A549 (cell line): ENCODE measurements around the gene GPR62. TPM values are rescaled to one million over a fixed set of nuclear protein-coding genes. Genes with fewer than 3 reads are reported as not detected.

Source experiments
- ATAC-seq, 2 experiments: fragments of 200-7000 bp in 1 of 2; fragments of >200 bp in 1 of 2; cut with Nextera tagmentation in 1 of 2; cut with Tn5 transposase in 1 of 2; 3 replicates each; pipeline versions ENCODE4 v1.8.0 to v1.9.1; 2018 to 2020; ENCODE audit warnings: mild to moderate bottlenecking in 1 of 2, moderate library complexity in 1 of 2
- CTCF ChIA-PET: fragments of 300-600 bp; sonication (Branson Sonifier 250); formaldehyde crosslinking; extraction: SDS; loops from one replicate; lab custom pipeline; 2021; ENCODE audit warnings: antibody characterized with exemption, inconsistent platforms; lab: Yijun Ruan, JAX
- POLR2A ChIA-PET: fragments of 350-600 bp; formaldehyde crosslinking; extraction: SDS; loops from one replicate; lab custom pipeline; 2021; ENCODE audit warnings: antibody characterized with exemption, inconsistent platforms; lab: Yijun Ruan, JAX
- DNase-seq, 2 experiments: peaks; one replicate each; pipeline versions ENCODE4 v3.0.0 to v3.0.0-alpha.2; 2011 to 2016; ENCODE audit warnings: low read depth in 1 of 2, low spot score in 1 of 2
- FAIRE-seq: peaks from 2 replicates; lab custom pipeline; 2011; peaks lifted over from hg19 to GRCh38; lab: Jason Lieb, UNC
- H3K27ac ChIP-seq, 2 experiments: fragments of >200 bp; sonication (Bioruptor Twin); formaldehyde crosslinking; 3 replicates each; pipeline ENCODE4 v1.5.1; 2016 to 2017
- H3K4me1 ChIP-seq: fragments of >200 bp; sonication (Bioruptor Twin); formaldehyde crosslinking; 3 replicates; pipeline ENCODE4 v1.6.1; 2016
- H3K4me2 ChIP-seq: fragments of >200 bp; sonication (Bioruptor Twin); formaldehyde crosslinking; 3 replicates; pipeline ENCODE4 v1.6.1; 2016
- H3K4me3 ChIP-seq: fragments of >200 bp; sonication (Bioruptor Twin); formaldehyde crosslinking; 3 replicates; pipeline ENCODE4 v1.5.1; 2016
- H3K9me3 ChIP-seq: fragments of >200 bp; sonication (Bioruptor Twin); formaldehyde crosslinking; 3 replicates; pipeline ENCODE4 v1.6.1; 2016
- CHD2 ChIP-seq: fragments of 150-350 bp; IDR thresholded peaks from 2 replicates; pipeline ENCODE4 v1.6.1; 2014; ENCODE audit warnings: low read length; ENCODE audit not compliant: partially characterized antibody
- EHMT2 ChIP-seq: fragments of 200-600 bp; sonication (generic); IDR thresholded peaks from 2 replicates; pipeline ENCODE4 v1.6.1; 2016; ENCODE audit warnings: antibody characterized with exemption, low read depth, mild to moderate bottlenecking, moderate library complexity
- FOSB ChIP-seq: fragments of 250-450 bp; sonication (Bioruptor Pico); IDR thresholded peaks from 2 replicates; pipeline ENCODE4 v1.5.0; 2020; ENCODE audit warnings: mild to moderate bottlenecking, moderate library complexity
- JUN ChIP-seq, 2 experiments: fragments of >200 bp; sonication (Bioruptor Twin); formaldehyde crosslinking; IDR thresholded peaks; 2 replicates in 1 of 2; 3 replicates in 1 of 2; pipeline ENCODE4 v1.6.1; 2016 to 2017
- JUNB ChIP-seq: fragments of >200 bp; sonication (Bioruptor Twin); formaldehyde crosslinking; IDR thresholded peaks from 2 replicates; pipeline ENCODE4 v1.6.1; 2016
- MAFK ChIP-seq: fragments of 450-650 bp; IDR thresholded peaks from 2 replicates; pipeline ENCODE4 v1.6.1; 2014; ENCODE audit not compliant: partially characterized antibody
- POLR2A ChIP-seq: IDR thresholded peaks from 2 replicates; pipeline ENCODE4 v1.6.1; 2012; ENCODE audit warnings: mild to moderate bottlenecking, low read length
- RAD21 ChIP-seq, 2 experiments: fragments of >200 bp in 1 of 2; sonication (Bioruptor Twin) in 1 of 2; formaldehyde crosslinking in 1 of 2; IDR thresholded peaks in 1 of 2; conservative IDR thresholded peaks in 1 of 2; 2 replicates in 1 of 2; 3 replicates in 1 of 2; pipeline ENCODE4 v1.6.1; 2012 to 2018; ENCODE audit warnings: inconsistent platforms in 1 of 2
- RFX5 ChIP-seq: fragments of 450-650 bp; IDR thresholded peaks from 2 replicates; pipeline ENCODE4 v1.7.1; 2014; ENCODE audit warnings: antibody characterized with exemption, mild to moderate bottlenecking, moderate library complexity
- SMC3 ChIP-seq: fragments of >200 bp; sonication (Bioruptor Twin); formaldehyde crosslinking; IDR thresholded peaks from 3 replicates; pipeline ENCODE4 v1.6.1; 2018; ENCODE audit warnings: inconsistent platforms
- TFCP2L1 ChIP-seq: fragments of 250-450 bp; sonication (Bioruptor Pico); IDR thresholded peaks from 2 replicates; pipeline ENCODE4 v1.5.0; 2021; ENCODE audit warnings: mild to moderate bottlenecking
- ZSCAN20 ChIP-seq: fragments of 250-450 bp; sonication (Bioruptor Pico); IDR thresholded peaks from 2 replicates; pipeline ENCODE4 v1.8.0; 2022; ENCODE audit warnings: mild to moderate bottlenecking, moderate library complexity
- WGBS: methylation state at CpG from one replicate; pipeline ENCODE4 v1.1.6; 2017; ENCODE audit errors: missing lambda C conversion rate; 5-methylcytosine and 5-hydroxymethylcytosine counted together
- polyA plus RNA-seq, 4 experiments: library from polyadenylated mRNA; depleted of rRNA in 3 of 4; stranded (reverse); fragments of >200 nt; fragmentation: RNase III in 1 of 4; extraction: RNeasy Plus Mini Kit Qiagen cat#74134 plus additional on column Dnase treatment in 1 of 4; gene quantifications; 2 replicates in 3 of 4; 3 replicates in 1 of 4; pipeline ENCODE4 v1.2.3, GENCODE V29; 2011 to 2017
- TF ChIP-seq, protein P1 (sequence below): fragments of >200 bp; sonication (Bioruptor Twin); formaldehyde crosslinking; IDR thresholded peaks from 3 replicates; pipeline ENCODE4 v1.5.1; 2016
- TF ChIP-seq, protein P2 (sequence below): fragments of 250-450 bp; sonication (Bioruptor Pico); IDR thresholded peaks from 2 replicates; pipeline ENCODE4 v1.5.0; 2020; ENCODE audit warnings: low read depth, mild to moderate bottlenecking, moderate library complexity
- TF ChIP-seq, protein P3 (sequence below): fragments of 450-650 bp; IDR thresholded peaks from 2 replicates; pipeline ENCODE4 v1.6.1; 2014; ENCODE audit warnings: antibody characterized with exemption

Gene GPR62
- polyA plus RNA-seq, 2 of the 4 experiments (the other 2 are of a cell fraction), result 0.05 TPM; not detected in 1

DNA sequence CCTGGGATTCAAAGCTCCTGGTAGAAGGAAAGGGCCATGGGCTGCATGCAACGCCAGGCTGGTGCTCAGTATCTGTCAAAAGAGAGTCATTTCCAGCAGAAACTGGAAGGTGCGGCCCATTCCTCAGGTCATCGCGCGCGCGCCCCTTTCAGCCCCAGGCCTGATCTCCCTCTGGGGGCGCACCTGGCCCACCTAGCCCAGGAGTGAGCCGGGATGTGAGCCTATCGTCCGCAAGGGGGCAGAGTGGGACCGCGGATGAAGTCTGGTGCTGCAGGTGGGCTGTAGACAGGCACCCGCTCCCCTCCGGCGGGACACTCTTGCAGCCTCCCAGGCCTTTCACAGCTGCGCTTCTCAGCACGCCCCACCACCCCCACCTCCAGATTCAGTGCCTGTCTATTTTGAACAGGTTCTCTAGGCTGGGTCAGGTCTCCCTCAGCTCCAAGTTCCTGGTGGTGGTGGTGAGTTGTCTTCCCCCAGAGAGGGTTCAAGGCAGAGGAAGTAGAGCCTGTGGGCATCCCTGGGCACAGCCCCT is 46.3 kb downstream of the GPR62 start:
- Histone ChIP-seq H3K27ac (no peak overlapping the region), H3K4me1 (peaks cover 9% of the 10 kb centered on the region; the same call in 1 of the 3 replicates), H3K4me2 (peak overlapping the region; percentile 51; the same call in 2 of the 3 replicates)
- ATAC-seq, result peak; percentile 78 to 95
- no peak for FAIRE-seq
- TF ChIP-seq, protein P1, sequence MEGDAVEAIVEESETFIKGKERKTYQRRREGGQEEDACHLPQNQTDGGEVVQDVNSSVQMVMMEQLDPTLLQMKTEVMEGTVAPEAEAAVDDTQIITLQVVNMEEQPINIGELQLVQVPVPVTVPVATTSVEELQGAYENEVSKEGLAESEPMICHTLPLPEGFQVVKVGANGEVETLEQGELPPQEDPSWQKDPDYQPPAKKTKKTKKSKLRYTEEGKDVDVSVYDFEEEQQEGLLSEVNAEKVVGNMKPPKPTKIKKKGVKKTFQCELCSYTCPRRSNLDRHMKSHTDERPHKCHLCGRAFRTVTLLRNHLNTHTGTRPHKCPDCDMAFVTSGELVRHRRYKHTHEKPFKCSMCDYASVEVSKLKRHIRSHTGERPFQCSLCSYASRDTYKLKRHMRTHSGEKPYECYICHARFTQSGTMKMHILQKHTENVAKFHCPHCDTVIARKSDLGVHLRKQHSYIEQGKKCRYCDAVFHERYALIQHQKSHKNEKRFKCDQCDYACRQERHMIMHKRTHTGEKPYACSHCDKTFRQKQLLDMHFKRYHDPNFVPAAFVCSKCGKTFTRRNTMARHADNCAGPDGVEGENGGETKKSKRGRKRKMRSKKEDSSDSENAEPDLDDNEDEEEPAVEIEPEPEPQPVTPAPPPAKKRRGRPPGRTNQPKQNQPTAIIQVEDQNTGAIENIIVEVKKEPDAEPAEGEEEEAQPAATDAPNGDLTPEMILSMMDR, result peak; percentile 83
- TF ChIP-seq JUNB (no peak), CHD2 (no peak), ZSCAN20 (CRISPR knock-in tag) (no peak), MAFK (no peak), SMC3 (peak; percentile 89), RAD21 (conservative IDR thresholded peaks at IDR 0.05 in 1 of 2, IDR thresholded peaks at IDR 0.05 in 1 of 2) (peak; percentile 92 to 94), POLR2A (no peak)
- TF ChIP-seq, all 56 proteins: peak for 3
- under 1% methylated on average over 13 of the region's 18 CpGs for WGBS
- DNase-seq, result peak; percentile 64 to 85
- POLR2A ChIA-PET, result no interaction called here
- CTCF ChIA-PET, result interaction anchor here (0.6 to 7.3 kb wide), 54 partner anchors 9 to 445 kb away, joined by 3 to 218 read pairs (median 4); partner anchors contain the start of genes ACY1, DUSP7, PARP3 and POC1A
- H3K9me3 ChIP-seq, result no peaks in the 10 kb centered on the region
- H3K4me3 ChIP-seq, result no peak overlapping the region

DNA sequence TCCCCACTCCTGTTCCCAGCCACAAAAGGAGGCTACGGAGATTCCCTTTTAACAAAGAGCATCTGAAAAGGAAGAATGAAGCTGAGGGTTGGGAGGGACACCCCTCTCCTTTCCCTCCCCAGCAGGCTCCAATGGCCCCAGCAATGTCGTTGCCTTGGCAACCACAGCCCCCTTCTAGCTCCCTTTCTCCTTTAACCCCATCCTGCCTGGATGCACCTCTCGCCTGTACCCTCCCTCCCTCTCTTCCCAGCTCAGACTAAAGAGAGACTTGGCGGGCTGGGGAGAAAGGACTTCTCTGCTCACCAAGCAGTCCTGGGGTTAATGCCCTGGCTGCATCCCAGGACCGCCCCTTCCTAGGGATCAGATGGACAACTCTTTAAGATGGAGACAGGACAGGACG is 47.6 kb downstream of the GPR62 start:
- H3K4me1 ChIP-seq, result peaks cover 9% of the 10 kb centered on the region; the same call in 1 of the 3 replicates
- no peaks in the 10 kb centered on the region for H3K9me3 ChIP-seq
- no peak for TF ChIP-seq RFX5
- TF ChIP-seq, protein P2, sequence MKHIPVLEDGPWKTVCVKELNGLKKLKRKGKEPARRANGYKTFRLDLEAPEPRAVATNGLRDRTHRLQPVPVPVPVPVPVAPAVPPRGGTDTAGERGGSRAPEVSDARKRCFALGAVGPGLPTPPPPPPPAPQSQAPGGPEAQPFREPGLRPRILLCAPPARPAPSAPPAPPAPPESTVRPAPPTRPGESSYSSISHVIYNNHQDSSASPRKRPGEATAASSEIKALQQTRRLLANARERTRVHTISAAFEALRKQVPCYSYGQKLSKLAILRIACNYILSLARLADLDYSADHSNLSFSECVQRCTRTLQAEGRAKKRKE (CRISPR knock-in tag), result no peak
- TF ChIP-seq, all 56 proteins: peak for 0
- 58% methylated on average over 6 of the region's 6 CpGs for WGBS
- CTCF ChIA-PET, result interaction anchor here (0.8 to 7.3 kb wide), 21 partner anchors 11 to 443 kb away, joined by 3 to 218 read pairs (median 8); partner anchors contain the start of genes DUSP7 and SEMA3G
- Histone ChIP-seq H3K27ac (no peak overlapping the region), H3K4me2 (no peak overlapping the region), H3K4me3 (no peak overlapping the region)
- FAIRE-seq (no peak), DNase-seq (no peak), ATAC-seq (no peak)
- POLR2A ChIA-PET, result interaction anchor here (0.9 kb wide), 1 partner anchor 53 kb away, joined by 4 read pairs; the partner anchor contains the start of gene DUSP7

DNA sequence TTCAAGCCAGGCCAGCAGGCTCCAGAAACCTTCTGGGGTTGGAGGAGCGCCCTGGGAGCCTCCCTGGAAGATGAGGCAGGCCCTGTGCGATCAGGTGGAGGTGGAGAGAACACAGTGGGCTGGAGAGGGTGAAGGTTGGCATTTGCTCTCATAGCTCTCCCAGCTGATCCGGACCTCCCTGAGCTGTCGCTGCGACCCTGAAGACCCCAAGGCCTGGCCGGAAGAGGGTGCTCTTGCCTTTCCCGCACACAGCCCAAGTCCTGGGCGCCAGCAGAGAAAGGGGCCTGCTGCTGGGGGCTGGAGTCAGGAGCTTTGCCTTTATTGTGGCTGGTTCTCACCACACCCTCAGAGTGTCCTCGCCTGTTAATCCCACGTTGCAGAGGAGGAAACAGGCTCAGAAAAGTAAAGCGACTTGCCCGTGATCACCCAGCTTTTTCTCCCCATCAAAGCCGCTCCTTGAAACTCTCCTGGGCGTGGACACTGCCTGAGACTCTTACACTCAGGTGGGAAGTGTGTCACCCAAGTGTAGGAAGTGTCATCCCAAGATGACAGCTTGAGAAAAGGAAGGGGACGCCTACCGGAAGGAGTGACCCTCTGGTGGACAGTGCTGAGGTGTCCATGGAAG is 49.1 kb downstream of the GPR62 start:
- peaks cover 6% of the 10 kb centered on the region; the same call in 1 of the 3 replicates for H3K4me1 ChIP-seq
- H3K27ac ChIP-seq, result no peak overlapping the region
- ATAC-seq, result peak in 1 of 2 experiments; percentile 54; a peak in 3 of 6 replicates
- no peak overlapping the region for H3K4me2 ChIP-seq
- ChIA-PET CTCF (interaction anchor here (0.7 to 7.3 kb wide), 13 partner anchors 12 to 216 kb away, joined by 3 to 218 read pairs (median 4); partner anchors contain the start of genes DUSP7 and PARP3), POLR2A (no interaction called here)
- no peak overlapping the region for H3K4me3 ChIP-seq
- WGBS, result 61% methylated on average over 15 of the region's 16 CpGs
- no peak for DNase-seq
- TF ChIP-seq TFCP2L1 (CRISPR knock-in tag) (no peak), FOSB (CRISPR knock-in tag) (no peak), RAD21 (conservative IDR thresholded peaks at IDR 0.05 in 1 of 2, IDR thresholded peaks at IDR 0.05 in 1 of 2) (peak; percentile 46 to 61), EHMT2 (no peak), SMC3 (peak; percentile 39; the same call in 1 of the 3 replicates), JUN (IDR thresholded peaks at IDR 0.05) (no peak)
- TF ChIP-seq, protein P3, sequence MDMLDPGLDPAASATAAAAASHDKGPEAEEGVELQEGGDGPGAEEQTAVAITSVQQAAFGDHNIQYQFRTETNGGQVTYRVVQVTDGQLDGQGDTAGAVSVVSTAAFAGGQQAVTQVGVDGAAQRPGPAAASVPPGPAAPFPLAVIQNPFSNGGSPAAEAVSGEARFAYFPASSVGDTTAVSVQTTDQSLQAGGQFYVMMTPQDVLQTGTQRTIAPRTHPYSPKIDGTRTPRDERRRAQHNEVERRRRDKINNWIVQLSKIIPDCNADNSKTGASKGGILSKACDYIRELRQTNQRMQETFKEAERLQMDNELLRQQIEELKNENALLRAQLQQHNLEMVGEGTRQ, result no peak
- TF ChIP-seq, protein P2 (CRISPR knock-in tag), result no peak
- TF ChIP-seq, protein P1, result peak; percentile 25; the same call in 2 of the 3 replicates
- no peak for FAIRE-seq
- no peaks in the 10 kb centered on the region for H3K9me3 ChIP-seq
